ENCODE data around the gene ZEB2. TPM values are rescaled to one million over a fixed set of nuclear protein-coding genes. Genes with fewer than 3 reads are reported as not detected.
A peak's percentile ranks its signal among the peaks of the same experiment; 100 is the strongest.

The ZEB2 gene
- total and polyA plus RNA-seq, 2 donors, result 15.3 to 16.1 TPM

DNA sequence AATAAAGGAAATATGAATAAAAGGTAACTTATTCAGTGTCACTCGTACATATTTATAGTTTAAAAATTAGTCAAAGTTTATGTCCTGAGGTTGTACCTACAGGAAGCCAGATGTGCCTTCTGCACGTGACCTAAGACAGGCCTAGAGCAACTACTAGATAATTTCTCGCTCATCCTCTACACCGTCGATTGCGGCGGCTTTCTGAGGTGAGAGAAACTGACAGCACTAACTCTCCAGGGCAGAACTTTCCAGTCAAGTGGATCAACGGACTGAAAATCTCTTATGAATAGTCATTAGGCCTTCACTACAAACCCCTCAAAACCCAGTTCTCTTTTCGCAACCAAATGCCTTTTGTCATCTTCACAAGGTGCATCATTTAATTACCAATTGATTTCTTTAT is 54.2 kb downstream of the ZEB2 start:
- no peaks in the 10 kb centered on the region for H3K4me1 ChIP-seq (ENCODE audit: control insufficient read depth in 2 of 2, insufficient read depth in 2 of 2, low read length in 2 of 2)
- no peaks in the 10 kb centered on the region for H3K9me3 ChIP-seq (ENCODE audit: control insufficient read depth in 2 of 2, insufficient read depth in 1 of 2, low read length in 1 of 2)
- 98% methylated on average over 9 of the region's 9 CpGs for WGBS
- no peaks in the 10 kb centered on the region for H3K27me3 ChIP-seq (ENCODE audit: control insufficient read depth in 2 of 2, insufficient read depth in 1 of 2, low read length in 1 of 2)
- H3K27ac ChIP-seq (ENCODE audit: low read depth in 1 of 2, low read length in 1 of 2), result no peak overlapping the region
- no peaks in the 10 kb centered on the region for H3K36me3 ChIP-seq (ENCODE audit: control insufficient read depth in 2 of 2, insufficient read depth in 2 of 2, low read length in 1 of 2)
- no peak overlapping the region for H3K4me3 ChIP-seq (ENCODE audit: low read length in 2 of 2)
- DNase-seq (ENCODE audit: low read depth in 6 of 9, low spot score in 9 of 9), result no peak

DNA sequence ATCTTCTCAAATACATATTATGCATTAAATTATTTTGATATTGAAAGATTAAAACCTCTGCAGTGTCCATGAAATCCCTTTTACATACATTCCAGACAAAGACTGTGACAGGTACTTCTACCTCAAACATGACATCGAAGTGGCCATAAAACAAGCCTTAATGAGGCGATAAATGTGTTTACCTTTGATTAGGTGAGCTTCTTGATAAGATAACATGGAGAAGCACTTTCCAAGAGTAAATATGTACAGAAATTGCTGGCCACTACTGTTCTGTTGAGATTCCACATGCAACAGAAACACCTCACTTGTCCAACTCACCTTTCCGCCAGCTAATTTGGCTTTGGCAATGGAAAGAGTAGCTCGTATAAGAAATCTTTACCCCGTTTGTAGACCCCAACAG is 55.2 kb downstream of the ZEB2 start:
- Histone ChIP-seq H3K4me1 (ENCODE audit: control insufficient read depth in 2 of 2, insufficient read depth in 2 of 2, low read length in 2 of 2) (peaks cover 0 to 3% of the 10 kb centered on the region in 2 donors), H3K27me3 (ENCODE audit: control insufficient read depth in 2 of 2, insufficient read depth in 1 of 2, low read length in 1 of 2) (no peaks in the 10 kb centered on the region), H3K9me3 (ENCODE audit: control insufficient read depth in 2 of 2, insufficient read depth in 1 of 2, low read length in 1 of 2) (no peaks in the 10 kb centered on the region), H3K27ac (ENCODE audit: low read depth in 1 of 2, low read length in 1 of 2) (no peak overlapping the region), H3K4me3 (ENCODE audit: low read length in 2 of 2) (no peak overlapping the region), H3K36me3 (ENCODE audit: control insufficient read depth in 2 of 2, insufficient read depth in 2 of 2, low read length in 1 of 2) (no peaks in the 10 kb centered on the region)
- WGBS, result 97% methylated on average over 5 of the region's 5 CpGs
- no peak for DNase-seq (ENCODE audit: low read depth in 6 of 9, low spot score in 9 of 9)

DNA sequence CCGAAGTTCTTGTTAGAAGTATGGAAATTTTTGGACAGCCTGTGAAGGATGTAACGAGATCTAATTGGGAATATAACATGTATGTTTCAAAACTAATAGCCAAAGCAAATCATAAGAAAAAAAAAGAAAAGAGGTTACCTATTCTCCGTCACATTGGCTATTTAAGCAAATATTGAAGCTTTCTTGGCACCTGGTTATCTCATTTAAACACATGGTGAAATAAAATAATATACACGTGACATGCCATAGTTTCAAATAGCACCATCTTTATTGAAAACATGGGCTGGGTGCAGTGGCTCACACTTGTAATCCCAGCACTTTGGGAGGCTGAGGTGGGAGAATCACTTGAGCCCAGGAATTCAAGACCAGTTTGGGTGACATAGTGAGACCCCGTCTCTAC is 56.7 kb downstream of the ZEB2 start:
- Histone ChIP-seq H3K4me3 (ENCODE audit: low read length in 2 of 2) (no peak overlapping the region), H3K9me3 (ENCODE audit: control insufficient read depth in 2 of 2, insufficient read depth in 1 of 2, low read length in 1 of 2) (no peaks in the 10 kb centered on the region), H3K4me1 (ENCODE audit: control insufficient read depth in 2 of 2, insufficient read depth in 2 of 2, low read length in 2 of 2) (peaks cover 0 to 3% of the 10 kb centered on the region in 2 donors), H3K27me3 (ENCODE audit: control insufficient read depth in 2 of 2, insufficient read depth in 1 of 2, low read length in 1 of 2) (no peaks in the 10 kb centered on the region), H3K27ac (ENCODE audit: low read depth in 1 of 2, low read length in 1 of 2) (no peak overlapping the region), H3K36me3 (ENCODE audit: control insufficient read depth in 2 of 2, insufficient read depth in 2 of 2, low read length in 1 of 2) (no peaks in the 10 kb centered on the region)
- 97% methylated on average over 5 of the region's 5 CpGs for WGBS
- DNase-seq (ENCODE audit: low read depth in 6 of 9, low spot score in 9 of 9), result no peak

GRCh38 chr2:144462266-144462665 is 57.7 kb downstream of the ZEB2 start:
- Histone ChIP-seq H3K9me3 (ENCODE audit: control insufficient read depth in 2 of 2, insufficient read depth in 1 of 2, low read length in 1 of 2) (no peaks in the 10 kb centered on the region), H3K27me3 (ENCODE audit: control insufficient read depth in 2 of 2, insufficient read depth in 1 of 2, low read length in 1 of 2) (no peaks in the 10 kb centered on the region), H3K27ac (ENCODE audit: low read depth in 1 of 2, low read length in 1 of 2) (no peak overlapping the region), H3K4me3 (ENCODE audit: low read length in 2 of 2) (no peak overlapping the region), H3K36me3 (ENCODE audit: control insufficient read depth in 2 of 2, insufficient read depth in 2 of 2, low read length in 1 of 2) (no peaks in the 10 kb centered on the region), H3K4me1 (ENCODE audit: control insufficient read depth in 2 of 2, insufficient read depth in 2 of 2, low read length in 2 of 2) (peaks cover 0 to 3% of the 10 kb centered on the region in 2 donors)
- WGBS, result 91% methylated on average over 6 of the region's 6 CpGs
- DNase-seq (ENCODE audit: low read depth in 6 of 9, low spot score in 9 of 9), result no peak

DNA sequence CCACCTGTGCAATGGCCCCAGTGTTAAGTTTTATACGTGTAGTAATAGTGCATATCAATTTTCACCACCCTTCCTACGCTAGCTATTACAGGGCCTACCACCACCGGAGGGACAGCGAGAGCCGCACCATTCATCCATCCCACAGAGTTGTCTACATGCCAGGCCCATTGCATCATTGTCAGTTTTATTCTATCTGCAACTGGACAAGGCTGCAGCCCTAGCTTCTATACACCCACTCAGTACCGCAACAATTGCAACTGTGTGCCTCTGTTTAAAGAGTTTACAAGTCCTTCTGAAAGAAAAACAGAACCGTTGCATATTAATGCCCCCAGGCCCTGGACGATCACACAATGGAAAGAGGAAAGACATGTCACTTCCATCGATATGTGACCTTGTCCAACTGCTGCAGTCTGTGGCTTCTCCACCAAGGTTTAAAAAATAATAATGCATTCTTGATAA is 58.6 kb downstream of the ZEB2 start:
- H3K9me3 ChIP-seq (ENCODE audit: control insufficient read depth in 2 of 2, insufficient read depth in 1 of 2, low read length in 1 of 2), result no peaks in the 10 kb centered on the region
- no peaks in the 10 kb centered on the region for H3K27me3 ChIP-seq (ENCODE audit: control insufficient read depth in 2 of 2, insufficient read depth in 1 of 2, low read length in 1 of 2)
- no peak overlapping the region for H3K4me3 ChIP-seq (ENCODE audit: low read length in 2 of 2)
- no peak for DNase-seq (ENCODE audit: low read depth in 6 of 9, low spot score in 9 of 9)
- peaks cover 0 to 3% of the 10 kb centered on the region in 2 donors for H3K4me1 ChIP-seq (ENCODE audit: control insufficient read depth in 2 of 2, insufficient read depth in 2 of 2, low read length in 2 of 2)
- no peaks in the 10 kb centered on the region for H3K36me3 ChIP-seq (ENCODE audit: control insufficient read depth in 2 of 2, insufficient read depth in 2 of 2, low read length in 1 of 2)
- no peak overlapping the region for H3K27ac ChIP-seq (ENCODE audit: low read depth in 1 of 2, low read length in 1 of 2)
- WGBS, result 90% methylated on average over 9 of the region's 9 CpGs

DNA sequence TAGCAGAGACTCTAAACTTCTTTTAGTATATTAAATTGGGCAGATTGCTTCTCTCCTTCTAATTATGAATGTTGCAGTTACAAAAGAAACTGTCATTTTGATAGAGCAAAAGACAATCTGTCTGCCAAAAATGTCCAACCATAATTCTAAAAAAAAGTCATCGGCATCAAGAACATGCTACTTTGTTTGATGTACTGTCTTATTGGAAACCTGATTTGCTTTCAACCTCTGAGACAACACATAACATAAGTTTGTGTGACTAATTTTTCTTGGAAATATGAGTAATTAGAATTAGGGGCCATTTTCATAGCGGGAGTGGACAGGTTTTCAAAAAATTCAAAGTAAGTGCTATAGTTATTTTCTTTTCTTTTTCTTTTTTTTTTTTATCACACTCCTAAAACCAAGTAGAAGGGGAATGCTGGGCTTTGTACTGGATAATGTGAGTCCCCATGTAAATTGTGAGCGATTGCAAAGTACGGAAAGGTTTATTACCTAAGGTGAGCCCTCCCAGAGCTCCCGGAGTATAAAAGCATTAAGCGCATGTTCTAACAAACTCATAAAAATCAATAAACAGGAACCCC is 59.1 kb downstream of the ZEB2 start:
- DNase-seq (ENCODE audit: low read depth in 6 of 9, low spot score in 9 of 9), result no peak
- Histone ChIP-seq H3K36me3 (ENCODE audit: control insufficient read depth in 2 of 2, insufficient read depth in 2 of 2, low read length in 1 of 2) (no peaks in the 10 kb centered on the region), H3K4me1 (ENCODE audit: control insufficient read depth in 2 of 2, insufficient read depth in 2 of 2, low read length in 2 of 2) (peaks cover 0 to 3% of the 10 kb centered on the region in 2 donors), H3K27me3 (ENCODE audit: control insufficient read depth in 2 of 2, insufficient read depth in 1 of 2, low read length in 1 of 2) (no peaks in the 10 kb centered on the region), H3K4me3 (ENCODE audit: low read length in 2 of 2) (no peak overlapping the region), H3K27ac (ENCODE audit: low read depth in 1 of 2, low read length in 1 of 2) (no peak overlapping the region), H3K9me3 (ENCODE audit: control insufficient read depth in 2 of 2, insufficient read depth in 1 of 2, low read length in 1 of 2) (no peaks in the 10 kb centered on the region)
- WGBS, result 90% methylated on average over 6 of the region's 6 CpGs

GRCh38 chr2:144459937-144460336 is 60.0 kb downstream of the ZEB2 start:
- no peaks in the 10 kb centered on the region for H3K36me3 ChIP-seq (ENCODE audit: control insufficient read depth in 2 of 2, insufficient read depth in 2 of 2, low read length in 1 of 2)
- H3K4me1 ChIP-seq (ENCODE audit: control insufficient read depth in 2 of 2, insufficient read depth in 2 of 2, low read length in 2 of 2), result peaks cover 0 to 6% of the 10 kb centered on the region in 2 donors
- no peaks in the 10 kb centered on the region for H3K9me3 ChIP-seq (ENCODE audit: control insufficient read depth in 2 of 2, insufficient read depth in 1 of 2, low read length in 1 of 2)
- peak overlapping the region in 1 of 2 donors; percentile 7 for H3K27ac ChIP-seq (ENCODE audit: low read depth in 1 of 2, low read length in 1 of 2)
- H3K27me3 ChIP-seq (ENCODE audit: control insufficient read depth in 2 of 2, insufficient read depth in 1 of 2, low read length in 1 of 2), result no peaks in the 10 kb centered on the region
- H3K4me3 ChIP-seq (ENCODE audit: low read length in 2 of 2), result no peak overlapping the region
- 88% methylated on average over 5 of the region's 5 CpGs for WGBS
- DNase-seq (ENCODE audit: low read depth in 6 of 9, low spot score in 9 of 9), result no peak

- no peaks in the 10 kb centered on the region for H3K36me3 ChIP-seq (ENCODE audit: control insufficient read depth in 2 of 2, insufficient read depth in 2 of 2, low read length in 1 of 2)
- no peaks in the 10 kb centered on the region for H3K27me3 ChIP-seq (ENCODE audit: control insufficient read depth in 2 of 2, insufficient read depth in 1 of 2, low read length in 1 of 2)
- no peaks in the 10 kb centered on the region for H3K9me3 ChIP-seq (ENCODE audit: control insufficient read depth in 2 of 2, insufficient read depth in 1 of 2, low read length in 1 of 2)
- H3K4me1 ChIP-seq (ENCODE audit: control insufficient read depth in 2 of 2, insufficient read depth in 2 of 2, low read length in 2 of 2), result peaks cover 0 to 9% of the 10 kb centered on the region in 2 donors
- no peak for DNase-seq (ENCODE audit: low read depth in 6 of 9, low spot score in 9 of 9)
- no peak overlapping the region for H3K4me3 ChIP-seq (ENCODE audit: low read length in 2 of 2)
- WGBS, result 43% methylated on average over 3 of the region's 3 CpGs
- H3K27ac ChIP-seq (ENCODE audit: low read depth in 1 of 2, low read length in 1 of 2), result no peak overlapping the region
Observed at GRCh38 chr2:144459286-144459685, 60.6 kb downstream of the ZEB2 start.

DNA sequence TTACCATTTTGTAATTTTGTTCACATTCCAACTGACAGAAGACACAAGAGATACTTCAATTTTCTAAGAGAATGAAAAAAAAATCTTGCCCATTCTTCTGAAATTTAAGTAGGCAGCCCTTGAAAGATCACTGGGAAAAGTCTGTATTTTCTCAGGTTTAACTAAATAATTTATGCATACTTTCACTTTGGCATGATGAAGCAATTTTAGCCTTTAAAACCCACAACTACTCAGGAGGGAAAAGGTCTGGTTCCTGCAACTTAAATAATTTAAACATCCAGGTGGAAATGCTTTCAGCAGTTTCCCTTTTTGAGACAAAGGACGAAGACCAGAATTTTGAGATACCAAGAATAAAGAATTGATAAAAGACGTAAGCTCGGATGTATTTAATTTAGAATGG is 61.4 kb downstream of the ZEB2 start:
- Histone ChIP-seq H3K36me3 (ENCODE audit: control insufficient read depth in 2 of 2, insufficient read depth in 2 of 2, low read length in 1 of 2) (no peaks in the 10 kb centered on the region), H3K27me3 (ENCODE audit: control insufficient read depth in 2 of 2, insufficient read depth in 1 of 2, low read length in 1 of 2) (no peaks in the 10 kb centered on the region), H3K4me1 (ENCODE audit: control insufficient read depth in 2 of 2, insufficient read depth in 2 of 2, low read length in 2 of 2) (peaks cover 0 to 9% of the 10 kb centered on the region in 2 donors), H3K9me3 (ENCODE audit: control insufficient read depth in 2 of 2, insufficient read depth in 1 of 2, low read length in 1 of 2) (no peaks in the 10 kb centered on the region), H3K27ac (ENCODE audit: low read depth in 1 of 2, low read length in 1 of 2) (no peak overlapping the region), H3K4me3 (ENCODE audit: low read length in 2 of 2) (no peak overlapping the region)
- WGBS, result 25% methylated on average over 3 of the region's 3 CpGs
- DNase-seq (ENCODE audit: low read depth in 6 of 9, low spot score in 9 of 9), result no peak
